GM10266 (cell line): ENCODE measurements around the gene LRRC41.
A peak's percentile ranks its signal among the peaks of the same experiment; 100 is the strongest.
"Not testable (repeated sequence)": the region's sequence is repeated elsewhere in the genome, so short reads cannot be mapped to it uniquely, and the experiment has no call there.

ENCODE experiments used
- DNase-seq: peaks from one replicate; pipeline ENCODE4 v3.0.0; 2012; ENCODE audit errors: extremely low spot score
- CTCF ChIP-seq: IDR thresholded peaks from 2 replicates; pipeline ENCODE4 v1.5.1; 2012; ENCODE audit warnings: mild to moderate bottlenecking, low read depth; ENCODE audit not compliant: control insufficient read depth, insufficient read depth; ENCODE audit errors: missing control alignments

The LRRC41 gene

GRCh38 chr1:46254668-46255067 is 48.7 kb downstream of the LRRC41 start:
- DNase-seq: no peak
- TF ChIP-seq CTCF: no peak

GRCh38 chr1:46248122-46248920 is 55.1 kb downstream of the LRRC41 start:
- no peak for DNase-seq
- peak; percentile 10 for TF ChIP-seq CTCF

GRCh38 chr1:46247436-46248121 is 55.8 kb downstream of the LRRC41 start, which contains the start of gene RAD54L:
Gene RAD54L, plus strand, starts transcription at chr1:46247763. Its CDS starts 643 bp downstream, at chr1:46248406.
- TF ChIP-seq CTCF: no peak
- DNase-seq: peak; percentile 98

- DNase-seq: peak; percentile 66
Observed at GRCh38 chr1:46246548-46247435, 56.6 kb downstream of the LRRC41 start.

GRCh38 chr1:46246136-46246535 is 57.3 kb downstream of the LRRC41 start:
- DNase-seq: not testable (repeated sequence)

More at GRCh38 chr1:46246548-46247435, 56.6 kb downstream of the LRRC41 start:
- TF ChIP-seq CTCF: no peak

GRCh38 chr1:46244656-46245371 is 58.6 kb downstream of the LRRC41 start:
- peak; percentile 33 for TF ChIP-seq CTCF
- peak; percentile 75 for DNase-seq

- DNase-seq: not testable (repeated sequence)
Observed at GRCh38 chr1:46243831-46244230, 59.6 kb downstream of the LRRC41 start.
